K562 (cell line): ENCODE measurements around the gene TUBD1. TPM values are rescaled to one million over a fixed set of nuclear protein-coding genes. Genes with fewer than 3 reads are reported as not detected.

Experiments
- ADNP ChIP-seq: fragments of 200-800 bp; sonication (Bioruptor generic); IDR thresholded peaks from 2 replicates; pipeline ENCODE4 v1.6.1; 2016; ENCODE audit warnings: missing genetic modification characterization, missing compliant biosample characterization
- CBX3 ChIP-seq, 2 experiments: IDR thresholded peaks; 1 replicate in 1 of 2; 2 replicates in 1 of 2; pipeline ENCODE4 v1.6.1; 2012; ENCODE audit warnings: inconsistent platforms in 2 of 2, low read length in 2 of 2, borderline replicate concordance in 1 of 2, control low read depth in 1 of 2
- DDX20 ChIP-seq: fragments of 450-650 bp; IDR thresholded peaks from 2 replicates; pipeline ENCODE4 v1.6.1; 2016; ENCODE audit warnings: missing genetic modification characterization, low read depth, mild to moderate bottlenecking, missing compliant biosample characterization, moderate library complexity
- FOXP1 ChIP-seq: sonication (generic); formaldehyde crosslinking; IDR thresholded peaks from 2 replicates; pipeline ENCODE4 v1.8.0; 2022; ENCODE audit warnings: mild to moderate bottlenecking, missing genetic modification reagents
- MAFG ChIP-seq: fragments of 450-650 bp; conservative IDR thresholded peaks from 2 replicates; pipeline ENCODE4 v1.6.1; 2016; ENCODE audit warnings: missing genetic modification characterization, missing compliant biosample characterization
- NFXL1 ChIP-seq: fragments of 450-650 bp; formaldehyde crosslinking; IDR thresholded peaks from 2 replicates; pipeline ENCODE4 v1.4.0; 2021; ENCODE audit warnings: mild to moderate bottlenecking
- NR2C1 ChIP-seq, 2 experiments: fragments of 450-650 bp; IDR thresholded peaks; 2 replicates each; pipeline ENCODE4 v1.6.1; 2017; ENCODE audit warnings: mild to moderate bottlenecking in 2 of 2, antibody characterized with exemption in 1 of 2, inconsistent platforms in 1 of 2, missing compliant biosample characterization in 1 of 2, missing genetic modification characterization in 1 of 2
- PCBP1 ChIP-seq: fragments of 200-400 bp; formaldehyde crosslinking; IDR thresholded peaks from 2 replicates; pipeline ENCODE4 v1.6.1; 2018; ENCODE audit warnings: mild to moderate bottlenecking, low read depth, low read length; ENCODE audit not compliant: poor library complexity, severe bottlenecking
- POLR2B ChIP-seq: fragments of 450-650 bp; IDR thresholded peaks from 2 replicates; pipeline ENCODE4 v1.6.1; 2018; ENCODE audit warnings: low read depth; ENCODE audit not compliant: partially characterized antibody
- POLR2G ChIP-seq: fragments of 200-400 bp; formaldehyde crosslinking; IDR thresholded peaks from 2 replicates; pipeline ENCODE4 v1.6.1; 2017; ENCODE audit warnings: low read depth, mild to moderate bottlenecking, antibody characterized with exemption, low read length, moderate library complexity
- POU5F1 ChIP-seq: fragments of 150-350 bp; IDR thresholded peaks from 2 replicates; pipeline ENCODE4 v1.6.1; 2014; ENCODE audit warnings: borderline replicate concordance, low read length, low read depth, mild to moderate bottlenecking; ENCODE audit not compliant: partially characterized antibody
- SUPT5H ChIP-seq: fragments of 450-650 bp; IDR thresholded peaks from 2 replicates; pipeline ENCODE4 v1.6.1; 2016
- ZNF212 ChIP-seq: fragments of 450-650 bp; formaldehyde crosslinking; IDR thresholded peaks from 2 replicates; pipeline ENCODE4 v1.4.0; 2020; ENCODE audit warnings: mild to moderate bottlenecking
- ZNF668 ChIP-seq: fragments of 250-450 bp; sonication (Bioruptor Pico); IDR thresholded peaks from 2 replicates; pipeline ENCODE4 v1.8.0; 2022; ENCODE audit warnings: mild to moderate bottlenecking, inconsistent platforms
- polyA plus RNA-seq, 8 experiments: library from polyadenylated mRNA; depleted of rRNA in 4 of 8; stranded (reverse) in 5 of 8; unstranded in 3 of 8; fragments of >200 nt; fragmentation: Nextera tagmentation in 2 of 8; fragmentation: Illumina TruSeq in 1 of 8; extraction: Ambion mirVana in 2 of 8; extraction: Trizol in 1 of 8; gene quantifications; 2 replicates each; pipeline versions ENCODE4 v1.2.1 to v1.2.3, GENCODE V29; 2011 to 2014; ENCODE audit warnings: inconsistent platforms in 1 of 8, missing spikeins in 1 of 8
- total RNA-seq, 7 experiments: library from RNA; depleted of rRNA in 6 of 7; stranded (reverse); fragments of >200 nt in 6 of 7; fragmentation: Illumina TruSeq in 2 of 7; extraction: Trizol in 2 of 7; gene quantifications; 2 replicates each; pipeline versions ENCODE4 v1.2.1 to v1.2.3, GENCODE V29; 2011 to 2021; ENCODE audit warnings: low replicate concordance in 1 of 7
- TF ChIP-seq, protein P1 (sequence below), 2 experiments: IDR thresholded peaks in 1 of 2; conservative IDR thresholded peaks in 1 of 2; 2 replicates each; pipeline ENCODE4 v1.6.1; 2016; ENCODE audit warnings: low read depth in 2 of 2, mild to moderate bottlenecking in 1 of 2, missing compliant biosample characterization in 1 of 2, missing genetic modification characterization in 1 of 2, moderate library complexity in 1 of 2
- TF ChIP-seq, protein P2 (sequence below): sonication (generic); formaldehyde crosslinking; IDR thresholded peaks from 2 replicates; pipeline ENCODE4 v1.8.1; 2023; ENCODE audit warnings: mild to moderate bottlenecking, missing genetic modification reagents

The TUBD1 gene
- total and polyA plus RNA-seq, 9 of the 15 experiments (the other 6 are each of a cell fraction or from before 2014, with no cell fraction given), result 10.8 to 35.3 (median 17.9) TPM

DNA sequence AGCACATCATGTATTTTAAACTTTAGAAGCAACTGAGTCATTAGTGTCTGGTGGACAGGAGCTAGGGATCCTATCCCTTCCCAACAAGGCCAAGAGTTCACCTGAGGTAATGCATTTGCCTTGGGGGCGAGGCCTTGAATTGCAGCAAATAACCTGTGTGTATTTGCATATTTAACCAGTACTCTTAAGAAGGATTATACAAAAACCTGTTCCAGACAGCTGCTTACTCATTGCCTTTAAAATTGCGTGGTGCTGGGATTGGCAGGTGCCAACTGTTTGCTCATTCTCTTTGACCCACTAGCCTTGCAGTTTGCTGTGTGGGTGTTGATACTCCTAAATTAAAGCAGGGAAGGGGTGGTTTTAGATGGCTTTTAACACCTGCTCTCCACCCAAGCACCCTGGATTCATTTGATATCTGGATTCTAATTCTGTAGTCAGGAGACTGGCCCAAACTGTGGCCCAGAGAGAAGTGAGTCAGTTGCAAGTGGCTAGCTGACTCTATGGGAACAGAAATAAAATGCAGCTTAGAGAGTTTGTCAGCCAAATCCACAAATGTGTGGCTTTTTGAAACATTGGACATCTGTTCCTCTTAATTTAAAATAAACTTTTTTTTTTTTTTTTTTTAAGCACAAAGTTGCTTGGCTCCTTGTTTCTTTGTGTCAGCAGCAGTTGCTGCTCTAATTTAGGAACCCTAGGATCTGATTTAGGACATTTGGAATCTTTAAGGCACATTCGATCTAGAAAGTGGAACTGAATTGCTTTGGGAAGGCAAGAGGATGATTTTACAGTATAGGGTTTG, 46.9 kb downstream of the TUBD1 start (continued):
- TF ChIP-seq, protein P1, sequence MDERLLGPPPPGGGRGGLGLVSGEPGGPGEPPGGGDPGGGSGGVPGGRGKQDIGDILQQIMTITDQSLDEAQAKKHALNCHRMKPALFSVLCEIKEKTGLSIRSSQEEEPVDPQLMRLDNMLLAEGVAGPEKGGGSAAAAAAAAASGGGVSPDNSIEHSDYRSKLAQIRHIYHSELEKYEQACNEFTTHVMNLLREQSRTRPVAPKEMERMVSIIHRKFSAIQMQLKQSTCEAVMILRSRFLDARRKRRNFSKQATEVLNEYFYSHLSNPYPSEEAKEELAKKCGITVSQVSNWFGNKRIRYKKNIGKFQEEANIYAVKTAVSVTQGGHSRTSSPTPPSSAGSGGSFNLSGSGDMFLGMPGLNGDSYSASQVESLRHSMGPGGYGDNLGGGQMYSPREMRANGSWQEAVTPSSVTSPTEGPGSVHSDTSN (CRISPR knock-in tag; IDR thresholded peaks at IDR 0.05; ENCODE audit: low read depth), result no peak
- TF ChIP-seq, protein P1 (tag; conservative IDR thresholded peaks at IDR 0.05; ENCODE audit: low read depth), result no peak
- TF ChIP-seq POLR2B (peak; percentile 31), SUPT5H (0 out of 2 replicates have a peak, but pooled peaks have one; percentile 8), DDX20 (tag) (no peak), ZNF212 (no peak), ZNF668 (CRISPR knock-in tag) (no peak), NR2C1 (IDR thresholded peaks at IDR 0.05) (no peak), NR2C1 (tag; IDR thresholded peaks at IDR 0.05) (no peak), MAFG (tag) (no peak), CBX3 (IDR thresholded peaks at IDR 0.05; ENCODE audit: borderline replicate concordance in 1 of 2, low read length in 2 of 2) (no peak), NFXL1 (CRISPR knock-in tag) (peak; percentile 78), ADNP (no peak), POU5F1 (no peak), PCBP1 (no peak), POLR2G (peak; percentile 9; the same call in 1 of the 2 replicates), FOXP1 (CRISPR knock-in tag) (0 out of 2 replicates have a peak, but pooled peaks have one; percentile 35)
- TF ChIP-seq, protein P2, sequence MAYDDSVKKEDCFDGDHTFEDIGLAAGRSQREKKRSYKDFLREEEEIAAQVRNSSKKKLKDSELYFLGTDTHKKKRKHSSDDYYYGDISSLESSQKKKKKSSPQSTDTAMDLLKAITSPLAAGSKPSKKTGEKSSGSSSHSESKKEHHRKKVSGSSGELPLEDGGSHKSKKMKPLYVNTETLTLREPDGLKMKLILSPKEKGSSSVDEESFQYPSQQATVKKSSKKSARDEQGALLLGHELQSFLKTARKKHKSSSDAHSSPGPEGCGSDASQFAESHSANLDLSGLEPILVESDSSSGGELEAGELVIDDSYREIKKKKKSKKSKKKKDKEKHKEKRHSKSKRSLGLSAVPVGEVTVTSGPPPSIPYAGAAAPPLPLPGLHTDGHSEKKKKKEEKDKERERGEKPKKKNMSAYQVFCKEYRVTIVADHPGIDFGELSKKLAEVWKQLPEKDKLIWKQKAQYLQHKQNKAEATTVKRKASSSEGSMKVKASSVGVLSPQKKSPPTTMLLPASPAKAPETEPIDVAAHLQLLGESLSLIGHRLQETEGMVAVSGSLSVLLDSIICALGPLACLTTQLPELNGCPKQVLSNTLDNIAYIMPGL, result no peak
